NCI-H82 treated with DMSO at 0.1 percent for 48 hours (cell line): Measurements from ENCODE around the gene RAB3D.
A peak's percentile ranks its signal among the peaks of the same experiment; 100 is the strongest.

Source experiments
- DNase-seq: peaks from one replicate; lab custom pipeline; 2025; ENCODE audit not compliant: unreplicated experiment; lab: John Stamatoyannopoulos, UW

Gene RAB3D

DNA sequence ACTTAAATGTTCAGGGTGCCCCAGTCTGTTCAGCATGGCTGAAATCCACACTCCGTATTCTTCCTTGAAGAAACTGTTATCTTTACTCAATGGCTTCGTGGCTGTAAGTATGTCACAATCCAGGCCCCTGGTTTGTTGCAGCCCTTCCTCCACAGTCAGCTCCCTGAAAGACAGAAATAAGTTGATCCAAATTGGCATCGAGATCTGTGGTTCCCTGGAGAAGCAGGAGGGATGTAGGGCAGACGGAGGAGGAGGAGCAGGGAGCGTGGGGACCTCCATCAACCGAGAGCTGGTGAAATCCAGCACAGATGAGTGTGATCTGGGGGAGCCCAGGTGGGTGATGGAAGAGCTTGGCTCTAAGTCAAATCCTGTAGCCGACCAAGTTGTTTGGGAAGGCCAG, 43.2 kb downstream of the RAB3D start:
- no peak for DNase-seq

DNA sequence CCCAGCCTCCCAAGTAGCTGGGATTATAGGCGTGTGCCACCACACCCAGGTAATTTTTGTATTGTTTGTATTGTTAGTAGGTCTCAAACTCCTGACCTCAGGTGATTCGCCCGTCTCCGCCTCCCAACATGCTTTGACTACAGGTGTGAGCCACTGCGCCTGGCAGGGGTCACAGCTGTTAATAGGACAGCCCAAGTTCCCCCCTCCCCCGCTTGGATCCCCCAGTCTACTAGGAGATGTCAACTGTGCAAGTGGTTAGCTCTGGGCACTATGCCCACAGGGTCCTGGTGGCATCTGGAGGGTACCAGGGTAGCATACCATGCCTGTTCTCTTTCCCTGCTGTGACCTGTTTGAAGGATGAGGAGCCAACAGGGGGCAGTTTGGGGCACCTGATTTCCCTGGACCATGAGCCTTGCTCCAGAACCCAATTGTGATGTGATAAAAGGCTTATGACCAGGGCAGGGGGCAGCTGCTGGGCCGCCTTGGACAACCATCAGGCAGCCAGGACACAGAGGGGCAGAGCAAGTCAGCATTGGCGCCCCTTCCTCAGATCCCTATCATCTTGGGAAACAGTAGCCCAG, 43.7 kb downstream of the RAB3D start, which contains the start of gene TSPAN16:
TSPAN16 (plus strand) TSS at position 496 of the 581 bp plus-strand sequence. CDS start 138 bp downstream, outside the sequence.
- DNase-seq = no peak

DNA sequence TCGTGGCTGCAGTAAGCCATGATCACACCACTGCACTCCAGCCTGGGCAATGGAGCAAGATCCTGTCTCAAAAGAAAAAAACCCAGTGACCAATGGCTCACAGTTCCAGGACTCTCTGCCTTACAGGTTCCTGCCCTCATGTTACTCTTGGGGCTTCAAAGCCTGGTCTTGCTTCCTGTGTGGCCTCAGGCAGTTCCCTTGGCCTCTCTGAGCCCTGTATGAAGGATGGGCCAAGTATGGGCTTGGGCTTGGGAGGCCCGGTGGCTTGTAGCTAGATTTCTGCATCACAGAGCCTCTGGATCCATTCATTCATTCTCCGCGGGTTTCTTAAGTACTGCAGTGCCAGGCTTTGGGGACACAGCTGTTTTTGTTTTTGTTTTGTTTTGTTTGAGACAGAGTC, 44.3 kb downstream of the RAB3D start:
- no peak for DNase-seq

DNA sequence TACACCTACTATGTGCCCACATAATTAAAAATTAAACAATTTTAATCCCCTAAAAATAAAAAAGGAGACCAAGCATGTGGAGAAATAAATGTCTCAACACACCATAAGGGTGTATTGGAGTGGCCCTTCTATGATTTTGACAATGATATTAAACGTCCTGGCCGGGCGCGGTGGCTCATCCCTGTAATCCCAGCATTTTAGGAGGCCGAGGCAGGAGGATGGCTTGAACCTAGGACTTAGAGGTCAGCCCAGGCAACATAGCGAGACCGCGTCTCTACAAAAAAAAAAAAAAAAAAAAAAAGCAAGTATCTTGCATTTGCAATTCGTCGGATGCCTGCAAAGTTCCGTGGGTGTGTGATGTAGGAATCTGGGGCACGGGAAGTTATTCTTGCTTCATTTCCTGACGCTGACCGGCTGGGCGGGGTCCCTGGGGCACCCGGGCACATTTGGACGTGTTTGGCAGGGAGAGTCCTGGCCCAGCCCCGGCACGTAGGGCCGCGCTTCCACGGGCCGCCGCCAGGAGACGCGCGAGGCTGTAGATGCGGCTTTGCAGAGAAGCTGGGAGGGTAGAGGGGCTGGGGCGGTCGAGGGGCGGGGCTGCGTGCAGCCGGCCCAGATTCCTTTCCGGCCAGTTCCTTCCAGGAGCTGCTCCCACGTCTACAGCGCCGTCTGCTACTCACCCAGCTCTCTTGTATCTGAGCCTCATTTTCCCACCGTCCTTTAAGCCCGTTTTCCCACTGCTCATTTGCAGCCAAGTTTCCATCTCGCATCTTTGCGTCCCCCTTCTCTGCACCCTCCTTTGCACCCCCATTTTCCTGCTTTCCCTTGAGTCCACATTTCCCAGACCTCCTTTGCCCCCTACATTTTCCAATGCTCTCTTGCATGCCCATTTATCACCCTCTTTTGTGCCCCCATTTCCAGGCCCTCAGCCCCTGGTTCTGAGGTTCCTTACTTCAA, 45.7 kb downstream of the RAB3D start:
- peak; percentile 79 for DNase-seq

DNA sequence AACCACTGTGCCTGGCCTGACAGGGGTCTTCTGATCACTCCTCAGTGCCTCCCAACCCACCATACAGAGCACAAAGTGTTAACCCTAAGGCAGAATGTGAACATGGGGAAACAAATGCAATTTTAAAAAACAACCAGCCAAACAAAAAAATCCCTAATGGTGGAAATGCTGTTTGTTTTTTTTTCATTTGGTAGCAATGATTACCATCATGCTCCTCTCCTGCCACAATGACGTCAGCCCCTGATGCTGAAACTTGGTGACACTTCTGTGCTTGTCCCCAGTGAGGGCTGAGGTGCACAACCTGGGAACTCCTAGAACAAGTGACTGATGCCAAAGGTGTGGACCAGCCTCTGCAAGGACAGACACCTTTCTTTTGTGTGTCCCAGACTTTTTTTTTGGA, 47.5 kb downstream of the RAB3D start:
- DNase-seq = no peak

DNA sequence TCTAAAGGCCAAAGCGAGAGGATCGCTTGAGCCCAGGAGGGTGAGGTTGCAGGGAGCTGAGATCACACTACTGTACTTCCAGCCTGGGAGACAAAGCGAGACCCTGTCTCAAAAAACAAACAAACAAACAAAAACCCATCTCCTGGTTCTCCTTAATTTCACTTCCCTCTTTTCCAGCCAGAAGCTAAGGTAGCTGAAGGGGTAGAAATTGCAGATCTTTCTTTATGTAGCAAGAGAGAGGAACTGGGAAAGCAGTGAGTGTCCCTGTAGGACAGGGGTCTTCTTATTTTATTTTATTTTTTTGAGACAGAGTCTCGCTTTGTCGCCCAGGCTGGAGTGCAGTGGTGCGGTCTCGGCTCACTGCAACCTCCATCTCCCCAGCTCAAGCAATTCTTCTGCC, 48.0 kb downstream of the RAB3D start:
- no peak for DNase-seq

DNA sequence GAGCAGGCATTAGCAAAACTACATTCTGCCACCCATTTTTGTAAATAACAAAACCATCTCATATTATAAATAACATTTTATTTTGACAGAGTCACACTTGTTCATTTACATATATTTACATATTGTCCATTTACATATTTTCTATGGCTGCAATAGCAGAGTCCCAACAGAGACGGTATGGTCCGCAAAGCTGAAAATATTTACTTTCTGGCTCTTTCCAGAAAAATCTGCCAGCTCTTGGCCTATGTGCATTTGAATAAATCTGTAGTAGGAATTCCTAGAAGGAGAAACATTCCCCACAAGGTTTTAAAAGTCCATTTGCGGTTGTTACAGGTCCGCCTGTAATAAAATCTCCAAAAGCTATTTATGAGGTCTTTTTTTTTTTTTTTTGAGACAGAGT, 49.2 kb downstream of the RAB3D start:
- DNase-seq = no peak

DNA sequence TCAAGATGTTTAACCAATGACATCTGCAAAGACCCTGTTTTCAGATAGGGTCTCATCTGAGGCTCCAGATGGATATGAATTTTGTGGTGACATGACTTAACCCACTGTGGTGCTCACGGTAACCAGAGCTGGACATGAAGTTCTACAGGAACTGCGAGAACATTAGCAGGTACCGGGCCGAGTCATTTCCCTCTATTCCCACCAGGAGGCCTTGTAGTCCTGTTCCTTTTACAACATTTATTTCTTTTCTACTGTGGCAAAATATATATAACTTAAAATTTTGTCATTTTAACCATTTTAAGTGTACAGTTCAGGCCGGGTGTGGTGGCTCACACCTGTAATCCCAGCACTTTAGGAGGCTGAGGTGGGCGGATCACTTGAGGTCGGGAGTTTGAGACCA, 51.1 kb downstream of the RAB3D start:
- DNase-seq = no peak

DNA sequence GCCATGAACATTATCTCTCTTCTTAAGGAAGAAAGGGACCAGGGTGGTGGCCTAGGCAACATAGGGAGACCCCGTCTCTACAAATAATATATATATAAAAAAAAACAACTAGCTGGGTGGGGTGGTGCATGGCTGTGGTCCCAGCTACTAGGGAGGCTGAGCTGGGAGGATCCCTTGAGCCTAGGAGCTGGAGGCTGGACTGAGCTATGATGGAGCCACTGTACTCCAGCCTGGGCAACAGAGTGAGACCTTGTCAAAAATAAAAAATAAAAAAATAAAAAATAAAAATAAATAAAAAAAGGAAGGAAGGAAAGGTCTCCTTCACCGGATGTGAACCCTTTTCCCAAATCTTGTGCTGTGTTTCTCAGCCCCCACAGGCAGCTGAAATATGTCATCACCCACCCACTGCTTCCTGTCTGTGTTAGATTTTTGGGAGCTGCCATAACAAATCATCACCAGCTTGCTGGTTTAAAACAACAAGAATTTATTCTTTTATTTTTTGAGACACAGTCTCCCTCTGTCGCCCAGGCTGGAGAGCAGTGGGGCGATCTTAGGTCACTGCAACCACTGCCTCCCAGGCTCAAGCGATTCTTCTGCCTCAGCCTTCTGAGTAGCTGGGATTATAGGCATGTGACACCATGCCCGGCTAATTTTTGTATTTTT, 53.0 kb downstream of the RAB3D start:
- DNase-seq = no peak

DNA sequence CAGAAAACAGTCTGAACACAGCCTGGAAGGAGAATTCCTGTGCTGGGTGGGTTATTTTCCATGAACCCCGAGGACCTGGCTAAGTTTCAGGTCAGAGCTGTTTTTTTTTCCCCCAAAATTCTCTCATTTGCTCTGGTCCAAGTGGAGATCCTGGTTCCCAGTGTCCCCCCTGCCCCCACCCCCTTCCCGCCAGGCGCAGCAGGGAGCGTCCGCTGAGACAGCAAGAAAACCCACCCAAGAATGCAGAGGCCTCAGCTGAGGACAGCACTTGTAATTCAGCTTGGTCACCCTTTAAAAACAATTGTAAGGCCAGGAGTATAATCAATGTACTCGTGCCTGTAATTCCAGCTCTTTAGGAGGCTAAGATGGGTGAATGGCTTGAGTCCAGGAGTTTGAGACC, 54.9 kb downstream of the RAB3D start:
- DNase-seq = no peak

DNA sequence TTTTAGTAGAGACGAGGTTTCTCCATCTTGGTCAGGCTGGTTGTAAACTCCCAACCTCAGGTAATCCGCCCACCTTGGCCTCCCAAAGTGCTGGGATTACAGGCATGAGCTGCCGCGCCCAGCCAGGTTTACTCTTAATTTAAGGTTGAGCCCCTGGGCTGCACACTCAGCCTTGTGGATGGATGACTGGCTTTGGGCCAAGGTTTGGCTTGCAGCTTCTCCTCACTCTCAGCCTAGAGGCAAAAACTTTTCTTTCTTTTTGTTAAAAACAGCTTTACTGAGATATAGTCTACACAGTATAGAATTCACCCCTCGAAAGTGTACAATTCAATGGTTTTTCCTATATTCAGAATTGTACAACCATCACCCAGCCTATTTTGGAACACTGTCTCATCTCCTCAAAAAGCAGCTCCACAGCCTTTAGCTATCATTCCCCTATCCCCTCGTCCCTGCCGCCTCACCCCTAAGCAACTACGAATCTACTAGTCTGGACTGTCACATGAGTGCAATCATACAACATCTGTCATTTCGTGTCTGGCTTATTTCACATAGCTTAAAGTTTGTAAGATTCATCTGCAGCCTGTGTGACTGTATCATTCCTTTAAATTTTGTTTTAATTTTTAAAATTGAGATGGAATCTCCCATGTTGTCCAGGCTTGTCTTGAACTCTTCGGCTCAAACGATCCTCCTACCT, 58.0 kb downstream of the RAB3D start:
- DNase-seq = no peak

DNA sequence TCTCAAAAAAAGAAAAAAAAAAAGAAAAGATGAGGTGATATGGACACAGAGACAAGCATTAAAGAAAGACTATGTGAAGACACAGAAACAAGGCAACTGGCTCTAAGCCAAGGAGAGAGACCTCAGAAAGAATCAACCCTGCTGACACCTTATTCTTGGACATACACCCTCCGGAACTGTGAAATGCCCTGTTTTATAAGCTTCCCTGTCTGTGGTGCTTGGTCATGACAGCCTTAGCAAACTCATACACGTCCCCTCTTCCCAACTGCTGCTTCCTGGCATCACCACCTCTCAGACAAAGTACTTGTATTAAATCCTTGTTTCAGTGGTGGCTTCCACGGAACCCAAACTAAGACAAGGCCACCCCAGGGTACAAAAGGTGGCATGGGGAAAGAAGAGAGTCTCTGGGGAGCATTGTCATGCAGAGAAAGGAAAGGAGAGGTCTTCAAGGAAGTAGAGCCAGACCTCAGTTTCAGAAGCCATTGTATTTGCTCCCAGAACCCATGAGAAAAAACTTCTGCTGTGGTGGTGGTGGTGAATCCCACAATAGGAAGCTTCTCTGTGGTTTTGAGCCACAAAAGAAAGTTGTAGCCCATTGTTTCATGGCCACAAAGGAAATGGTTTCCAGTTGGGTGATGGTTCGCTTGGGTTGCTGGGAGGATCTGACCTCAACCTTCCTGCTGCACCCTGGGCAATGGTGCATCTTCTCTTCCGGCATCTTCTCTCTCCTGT, 59.8 kb downstream of the RAB3D start:
- no peak for DNase-seq

DNA sequence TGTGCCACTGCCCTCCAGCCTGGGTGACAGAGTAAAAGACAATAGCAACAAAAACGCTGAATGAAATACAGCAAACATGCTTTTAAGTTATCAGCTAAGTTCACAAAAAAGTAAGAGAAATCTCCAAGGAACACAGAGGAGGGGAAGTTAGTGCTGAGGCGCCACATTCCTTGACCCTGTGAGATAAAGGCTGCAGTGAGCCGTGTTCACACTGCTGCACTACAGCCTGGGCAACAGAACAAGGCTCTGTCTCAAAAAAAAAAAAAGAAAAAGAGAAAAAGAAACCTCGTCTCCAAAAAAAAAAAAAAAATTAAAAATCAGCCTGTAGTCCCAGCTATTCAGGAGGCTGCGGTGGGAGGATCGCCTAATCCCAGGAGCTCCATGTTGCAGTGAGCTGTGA, 60.8 kb downstream of the RAB3D start:
- no peak for DNase-seq

DNA sequence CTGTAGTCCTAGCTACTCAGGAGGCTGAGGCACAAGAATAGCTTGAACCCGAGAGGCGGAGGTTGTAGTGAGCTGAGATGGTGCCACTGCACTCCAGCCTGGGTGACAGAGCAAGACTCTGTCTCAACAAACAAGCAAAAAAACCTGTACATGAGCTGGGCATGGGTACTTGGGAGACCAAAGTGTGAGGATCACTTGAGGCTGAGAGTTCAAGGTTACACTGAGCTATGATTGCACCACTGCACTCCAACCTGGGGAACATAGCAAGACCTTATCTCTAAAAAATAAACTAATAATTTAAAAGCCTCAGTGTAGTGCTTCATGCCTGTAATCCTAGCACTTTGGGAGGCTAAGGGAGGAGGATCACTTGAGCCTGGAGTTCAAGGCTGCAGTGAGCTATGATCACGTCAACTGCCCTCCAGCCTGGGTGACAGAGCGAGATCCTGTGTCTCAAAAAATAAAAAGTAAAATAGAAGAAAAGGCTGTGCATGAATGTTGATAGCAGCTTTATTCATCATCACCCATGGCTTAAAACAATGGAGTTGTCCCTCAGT, 64.8 kb downstream of the RAB3D start:
- DNase-seq = no peak

DNA sequence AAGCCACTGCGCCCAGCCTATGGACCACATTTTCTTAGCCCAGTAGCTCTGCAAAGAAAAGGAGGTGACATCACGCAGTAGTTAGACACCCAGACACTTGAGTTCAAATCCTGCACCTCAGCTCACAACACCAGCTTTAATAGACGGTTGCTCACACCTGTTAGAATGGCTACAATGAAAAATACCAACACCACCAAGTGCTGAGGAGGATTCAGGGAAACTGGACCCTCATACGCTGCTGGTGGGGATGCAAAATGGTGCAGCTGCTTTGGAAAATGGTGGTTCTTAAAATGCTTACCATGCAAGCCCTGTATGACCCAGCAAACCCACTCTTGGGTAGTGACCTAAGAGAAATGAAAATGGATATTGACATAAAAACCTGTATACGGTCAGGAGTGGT, 65.5 kb downstream of the RAB3D start:
- no peak for DNase-seq

DNA sequence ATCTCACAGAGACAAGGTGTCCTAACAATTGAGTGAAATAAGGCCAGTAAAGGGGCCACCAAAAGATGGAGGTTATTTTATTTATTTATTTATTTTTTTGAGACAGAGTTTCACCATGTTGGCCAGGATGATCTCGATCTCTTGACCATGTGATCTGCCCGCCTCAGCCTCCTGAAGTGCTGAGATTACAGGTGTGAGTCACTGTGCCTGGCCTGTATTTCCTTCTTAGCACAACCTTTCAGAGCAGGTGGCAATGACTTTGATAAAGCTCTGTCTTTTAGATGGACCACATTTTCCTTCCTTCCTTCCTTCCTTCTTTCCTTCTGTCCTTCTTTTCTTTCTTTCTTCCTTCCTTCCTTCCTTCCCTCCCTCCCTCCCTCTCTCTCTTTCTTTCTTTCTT, 66.2 kb downstream of the RAB3D start:
- DNase-seq = no peak
